Endometrium (tissue), 2 donors: ENCODE measurements around the gene PLA1A.

Experiments used
- FAIRE-seq: peaks from 2 replicates; lab custom pipeline; 2012; peaks lifted over from hg19 to GRCh38; lab: Jason Lieb, UNC
- donor health status: control.
- donor health status: control.

The PLA1A gene

GRCh38 chr3:119637679-119638477, 40.2 kb downstream of the PLA1A start:
- no peak for FAIRE-seq

DNA sequence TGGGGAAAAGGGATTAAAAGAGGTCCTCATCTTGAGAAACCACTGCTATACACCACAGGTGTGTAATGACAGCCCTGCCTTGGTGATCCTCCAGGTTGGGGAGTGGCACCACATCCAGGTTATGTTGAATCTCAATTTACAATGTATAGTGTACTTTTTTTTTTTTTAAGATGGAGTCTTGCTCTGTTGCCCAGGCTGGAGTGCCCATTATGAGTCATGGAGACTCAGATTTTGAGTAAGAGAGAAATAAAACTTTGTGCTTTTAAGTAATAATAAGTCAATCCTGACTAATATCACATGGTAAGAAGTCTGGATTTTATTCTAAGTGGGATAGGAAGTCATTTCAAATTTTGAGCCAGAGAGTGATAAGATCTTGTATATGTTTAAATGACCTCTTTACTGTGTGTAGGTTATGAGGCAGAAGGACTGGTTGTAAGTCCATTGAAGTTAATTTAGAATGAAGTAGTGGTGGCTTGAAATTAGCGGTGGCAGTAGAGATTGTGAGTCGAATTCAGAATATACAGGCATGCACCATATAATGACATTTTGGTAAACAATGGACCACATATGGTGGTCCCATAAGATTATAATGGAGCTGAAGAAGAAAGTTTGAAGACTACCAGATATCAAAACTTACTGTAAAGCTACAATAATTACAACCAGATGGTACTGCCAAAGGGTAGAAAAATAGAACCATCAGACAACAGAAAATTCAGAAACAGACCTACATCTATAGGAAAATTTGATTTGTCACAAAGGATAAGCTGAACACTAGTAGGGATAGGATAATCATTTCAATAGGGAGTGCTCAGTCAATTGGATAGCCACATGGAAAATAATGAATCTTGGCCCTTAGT, 42.0 kb downstream of the PLA1A start:
- no peak for FAIRE-seq

- FAIRE-seq, result no peak
These were observed 43.7 kb downstream of the PLA1A start for GRCh38 chr3:119641416-119641815.

- FAIRE-seq, result no peak
These were observed 45.2 kb downstream of the PLA1A start for GRCh38 chr3:119642746-119643473.

- no peak for FAIRE-seq
These were observed 45.8 kb downstream of the PLA1A start for GRCh38 chr3:119643528-119643927.

- no peak for FAIRE-seq
These were observed 46.8 kb downstream of the PLA1A start for GRCh38 chr3:119644481-119644880.

DNA sequence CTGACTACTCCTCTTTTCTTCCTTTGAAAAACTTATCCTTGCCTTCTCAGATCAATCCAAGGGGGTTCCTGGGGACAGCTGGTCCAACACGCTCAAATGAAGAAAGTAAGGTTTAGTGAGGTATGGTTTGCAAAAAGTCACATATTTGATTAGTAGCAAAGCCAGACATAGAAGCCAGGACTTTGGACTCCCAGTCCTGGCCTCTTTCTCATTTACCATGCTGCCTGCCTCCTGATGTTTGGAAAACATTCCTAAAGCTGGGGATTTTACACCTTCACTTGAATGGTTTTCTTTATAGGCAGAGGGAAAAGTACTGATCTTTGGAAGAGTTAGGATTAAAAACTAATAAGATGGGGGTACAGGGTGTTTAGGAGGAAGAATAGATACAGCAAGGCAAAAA, 48.1 kb downstream of the PLA1A start:
- no peak for FAIRE-seq

GRCh38 chr3:119647171-119647570, 49.5 kb downstream of the PLA1A start:
- no peak for FAIRE-seq

DNA sequence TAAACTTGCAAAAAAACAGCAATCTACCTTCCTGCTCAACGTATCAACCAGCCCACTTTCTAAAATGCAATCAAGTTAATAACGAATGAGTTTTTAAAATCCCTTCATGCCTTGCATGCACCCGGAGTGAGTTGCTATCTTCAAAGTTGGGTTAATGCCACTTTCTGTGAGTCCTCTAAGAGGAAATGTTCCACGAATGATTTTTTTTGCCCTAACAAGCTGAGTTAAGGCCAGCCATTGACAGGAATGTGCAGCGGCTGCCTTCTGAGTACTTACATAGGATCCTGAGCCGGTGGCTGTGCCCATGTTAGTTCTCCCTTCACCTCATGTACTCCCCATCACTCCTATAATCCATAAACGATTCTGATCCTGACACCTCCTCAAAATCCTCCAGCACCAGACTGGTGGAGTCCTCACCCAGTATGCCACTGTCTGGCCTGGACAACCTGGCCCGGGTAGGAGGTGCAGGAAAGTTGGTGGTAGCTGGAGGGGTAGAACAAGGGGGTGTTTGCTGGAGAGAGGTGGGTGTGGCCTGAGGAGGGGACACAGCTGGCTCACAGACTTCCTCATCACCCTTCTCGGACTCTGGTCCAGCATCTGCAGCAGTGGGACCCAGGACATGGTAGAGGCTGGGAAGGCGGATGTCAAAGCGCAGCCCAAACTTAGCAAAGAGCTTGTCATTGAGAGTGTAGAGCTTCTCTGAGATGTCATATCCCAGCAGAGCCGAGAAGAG, 50.3 kb downstream of the PLA1A start:
- FAIRE-seq, result no peak

DNA sequence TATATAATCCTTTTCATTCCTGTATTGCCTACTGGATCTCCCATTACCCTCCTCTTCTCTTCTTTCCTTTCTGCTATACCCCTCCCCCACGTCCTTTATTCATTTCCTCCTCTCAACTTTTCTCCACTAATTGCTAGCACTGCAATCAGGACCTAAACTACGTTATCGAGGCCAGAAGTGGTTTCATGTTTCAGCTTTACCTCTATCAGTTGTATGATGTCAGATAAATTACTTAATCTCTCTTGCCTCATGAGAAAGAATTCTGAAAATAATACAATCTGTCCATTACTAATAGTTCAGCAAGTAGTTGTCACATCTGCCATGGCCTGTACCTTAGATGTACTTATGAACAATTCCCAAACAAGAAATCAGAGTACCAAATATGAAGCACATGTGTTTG, 52.1 kb downstream of the PLA1A start:
- no peak for FAIRE-seq

GRCh38 chr3:119652306-119653033, 54.8 kb downstream of the PLA1A start:
- FAIRE-seq, result no peak

- no peak for FAIRE-seq
These were observed 56.2 kb downstream of the PLA1A start for GRCh38 chr3:119653876-119654275.

DNA sequence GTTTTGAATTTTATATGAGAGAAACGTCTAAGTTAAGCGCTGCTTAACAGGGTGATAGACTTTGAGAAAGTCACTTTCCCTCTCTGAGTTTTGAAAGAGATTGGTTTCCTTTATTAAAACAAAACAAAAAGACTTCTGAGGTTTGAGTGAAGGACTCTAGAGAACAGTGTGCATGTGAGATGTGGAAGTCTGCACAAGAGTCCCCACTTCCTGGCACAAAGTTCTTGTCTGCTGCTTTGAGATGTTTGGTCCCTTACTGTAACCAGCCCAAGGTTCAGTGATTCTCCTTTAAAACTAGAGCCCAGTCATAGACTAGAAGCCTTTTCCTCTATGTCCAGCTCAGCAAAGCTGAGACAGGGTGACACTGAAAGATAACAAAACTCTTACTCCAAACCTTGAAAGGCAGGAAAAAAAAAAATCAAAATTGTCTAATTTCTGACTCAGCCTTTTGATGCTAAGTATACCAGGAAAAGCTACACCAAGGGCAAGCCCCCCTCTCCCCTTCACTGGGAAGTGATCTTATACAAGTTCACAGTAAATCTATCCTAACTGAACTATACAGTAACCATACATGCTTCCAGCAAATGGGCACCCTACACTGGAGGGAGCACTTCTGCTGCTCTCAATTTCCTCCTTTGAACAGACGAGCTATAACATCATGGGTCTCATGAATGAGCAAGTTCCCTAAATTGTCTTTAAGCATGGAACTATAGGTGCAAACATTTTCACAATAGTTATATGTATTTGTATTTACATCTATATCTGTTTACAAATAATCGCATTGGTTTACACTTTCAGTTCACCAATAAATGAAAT, 60.4 kb downstream of the PLA1A start:
- FAIRE-seq, result no peak

DNA sequence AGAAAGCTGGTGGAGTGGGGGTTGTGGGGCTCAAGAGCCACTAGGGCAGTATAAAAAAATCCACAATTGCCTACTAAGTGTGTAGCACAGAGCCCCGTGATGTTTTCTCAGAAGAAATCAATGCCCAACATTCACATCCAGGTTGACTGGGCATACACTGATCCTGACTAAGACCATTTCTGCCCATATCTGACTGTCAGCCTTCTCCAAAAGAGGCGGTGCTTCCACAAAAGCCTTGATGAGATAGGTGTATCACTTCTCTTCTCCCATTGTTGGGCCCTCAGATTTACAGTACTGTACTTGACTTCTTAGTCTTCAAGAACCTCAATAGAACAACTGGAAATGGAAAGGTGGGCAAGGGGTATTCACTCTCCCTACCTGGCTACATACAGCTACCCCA, 61.3 kb downstream of the PLA1A start:
- FAIRE-seq, result no peak

GRCh38 chr3:119659606-119660291, 62.1 kb downstream of the PLA1A start:
- FAIRE-seq, result no peak

- FAIRE-seq, result no peak
These were observed 63.1 kb downstream of the PLA1A start, which contains the start of gene POPDC2 for GRCh38 chr3:119660474-119661440. Gene POPDC2, minus strand, starts transcription at chr3:119660589. Its CDS starts 166 bp downstream, at chr3:119660423.

GRCh38 chr3:119662604-119663373, 65.1 kb downstream of the PLA1A start:
- no peak for FAIRE-seq

- FAIRE-seq, result no peak
These were observed 66.2 kb downstream of the PLA1A start for GRCh38 chr3:119663885-119664284.
